Left lobe of liver (tissue), 2 donors: ENCODE measurements around the gene C3orf52. TPM values are rescaled to one million over a fixed set of nuclear protein-coding genes. Genes with fewer than 3 reads are reported as not detected.

Experiments used
- ATAC-seq: fragments of 200-7000 bp; cut with Tn5 transposase; one replicate; pipeline ENCODE4 v1.9.1; 2020; ENCODE audit warnings: mild to moderate bottlenecking, moderate library complexity
- DNase-seq: peaks from one replicate; pipeline ENCODE4 v3.0.0-alpha.2; 2020; ENCODE audit warnings: low spot score
- total RNA-seq: library from RNA; stranded (reverse); gene quantifications from one replicate; pipeline ENCODE4 v1.2.1, GENCODE V29; 2021
- donor health status: DM: no; HTN: no; CAD: no; lungs with moderate emphysema.
- donor health status: DM: no; HTN: yes; CAD: no.

The C3orf52 gene
- total RNA-seq, 1 donor from 2014 or later = 0.28 TPM

GRCh38 chr3:112084980-112085705, 1.0 kb upstream of the C3orf52 start:
- no peak for ATAC-seq
- no peak for DNase-seq

- no peak for ATAC-seq
- DNase-seq = no peak
These were observed 484 bp upstream of the C3orf52 start for GRCh38 chr3:112085735-112086075.

GRCh38 chr3:112086875-112087524, 811 bp downstream of the C3orf52 start:
- DNase-seq = no peak
- ATAC-seq = no peak

- DNase-seq (no peak), ATAC-seq (no peak)
These were observed 1.6 kb downstream of the C3orf52 start for GRCh38 chr3:112087746-112088145.

GRCh38 chr3:112088944-112089343, 2.8 kb downstream of the C3orf52 start:
- DNase-seq = no peak
- ATAC-seq = no peak

- ATAC-seq (no peak), DNase-seq (no peak)
These were observed 4.0 kb downstream of the C3orf52 start for GRCh38 chr3:112089956-112090886.

GRCh38 chr3:112090887-112091586, 4.8 kb downstream of the C3orf52 start:
- ATAC-seq = no peak

GRCh38 chr3:112092496-112093179, 6.4 kb downstream of the C3orf52 start:
- no peak for DNase-seq
- no peak for ATAC-seq

More at GRCh38 chr3:112090887-112091586, 4.8 kb downstream of the C3orf52 start:
- DNase-seq = no peak

- DNase-seq = no peak
- ATAC-seq = no peak
These were observed 7.0 kb downstream of the C3orf52 start for GRCh38 chr3:112093180-112093522.

- DNase-seq (no peak), ATAC-seq (no peak)
These were observed 9.5 kb downstream of the C3orf52 start for GRCh38 chr3:112095731-112096130.

- ATAC-seq (no peak), DNase-seq (no peak)
These were observed 10.0 kb downstream of the C3orf52 start for GRCh38 chr3:112096176-112096575.

GRCh38 chr3:112097378-112097777, 11.2 kb downstream of the C3orf52 start:
- no peak for DNase-seq
- no peak for ATAC-seq

GRCh38 chr3:112101916-112102315, 15.7 kb downstream of the C3orf52 start:
- DNase-seq = no peak
- ATAC-seq = no peak

- ATAC-seq = no peak
These were observed 18.6 kb downstream of the C3orf52 start for GRCh38 chr3:112104774-112105173.

GRCh38 chr3:112109322-112109721, 23.1 kb downstream of the C3orf52 start:
- DNase-seq (no peak), ATAC-seq (no peak)

More at GRCh38 chr3:112104774-112105173, 18.6 kb downstream of the C3orf52 start:
- no peak for DNase-seq

- ATAC-seq (peak; percentile 97), DNase-seq (peak; percentile 50)
These were observed 25.7 kb downstream of the C3orf52 start for GRCh38 chr3:112111785-112112402.

- ATAC-seq (no peak), DNase-seq (no peak)
These were observed 28.5 kb downstream of the C3orf52 start for GRCh38 chr3:112114576-112115160.

- DNase-seq (no peak), ATAC-seq (no peak)
These were observed 29.1 kb downstream of the C3orf52 start for GRCh38 chr3:112115161-112115739.

- ATAC-seq = no peak
- DNase-seq = no peak
These were observed 29.7 kb downstream of the C3orf52 start for GRCh38 chr3:112115806-112116383.
